ENCODE measurements around the gene ECT2.
"Not testable (repeated sequence)": the region's sequence is repeated elsewhere in the genome, so short reads cannot be mapped to it uniquely, and the experiment has no call there.

The ECT2 gene

DNA sequence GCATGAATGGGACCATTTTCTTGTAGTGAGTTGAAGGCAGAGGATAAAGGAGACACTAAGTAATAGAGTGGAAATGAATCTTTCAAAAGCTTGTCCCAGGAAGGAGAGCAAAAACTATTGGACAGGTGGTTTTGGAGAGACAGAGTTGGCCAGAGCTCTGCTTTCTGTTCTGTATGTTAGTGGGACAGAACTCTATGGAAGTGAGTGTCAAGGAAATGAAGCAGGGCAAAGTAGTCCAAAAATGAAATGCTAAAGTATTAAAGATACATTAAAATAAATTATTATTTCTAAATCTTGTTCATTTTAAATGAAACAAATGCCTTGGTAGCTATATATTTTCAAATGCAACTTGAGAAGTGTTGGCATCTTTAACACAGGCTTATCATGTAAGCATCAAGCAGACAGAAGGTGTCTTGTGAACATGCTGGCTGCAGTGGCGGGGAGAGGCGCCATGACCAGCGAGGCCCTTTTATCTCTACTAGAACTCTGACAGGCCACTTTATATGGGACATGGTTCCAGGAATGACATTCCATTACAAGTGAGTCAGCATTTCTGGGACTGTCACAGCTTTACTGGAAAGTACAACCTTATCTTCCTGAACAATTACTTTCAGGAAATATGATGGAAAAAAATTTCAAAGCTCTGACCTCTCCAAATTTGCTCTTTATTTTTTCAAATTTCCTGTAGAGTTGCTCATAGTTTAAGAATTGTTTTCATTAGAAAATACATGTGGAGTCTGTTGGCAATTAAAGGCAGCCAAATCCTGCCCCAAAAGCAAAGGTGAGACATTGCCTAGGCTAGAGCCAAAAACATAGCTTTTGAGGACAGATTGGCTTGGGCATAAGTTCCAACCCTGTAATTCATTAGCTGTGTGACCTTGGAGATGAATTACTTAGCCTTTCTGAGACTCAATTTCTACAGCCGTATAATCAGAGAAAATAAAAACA lies 106.5 kb downstream of the ECT2 start:
- no peak for DNase-seq (ENCODE audit: low read depth)

DNA sequence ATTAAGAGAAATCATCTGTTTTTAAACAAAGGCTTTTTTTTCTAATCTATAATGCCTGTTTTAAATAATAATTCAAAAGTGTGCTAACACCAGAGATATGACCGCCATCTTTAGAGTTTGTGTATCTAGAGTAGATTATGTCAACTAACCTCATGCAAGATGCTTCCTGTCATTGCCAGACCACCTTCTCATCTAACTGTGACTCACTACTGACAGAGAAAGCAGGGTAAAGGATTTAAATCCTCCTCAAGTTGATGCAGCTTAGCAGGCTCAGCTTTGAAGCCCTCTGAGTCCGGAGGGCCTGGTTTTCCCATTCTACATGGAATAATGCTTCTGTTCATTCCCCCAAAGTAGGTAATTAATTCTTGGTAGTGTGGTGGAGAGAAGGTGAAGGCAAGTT lies 108.5 kb downstream of the ECT2 start:
- no peak for DNase-seq (ENCODE audit: low read depth)

- DNase-seq (ENCODE audit: low read depth): not testable (repeated sequence)
Measured at GRCh38 chr3:172866726-172867350, 116.3 kb downstream of the ECT2 start.

DNA sequence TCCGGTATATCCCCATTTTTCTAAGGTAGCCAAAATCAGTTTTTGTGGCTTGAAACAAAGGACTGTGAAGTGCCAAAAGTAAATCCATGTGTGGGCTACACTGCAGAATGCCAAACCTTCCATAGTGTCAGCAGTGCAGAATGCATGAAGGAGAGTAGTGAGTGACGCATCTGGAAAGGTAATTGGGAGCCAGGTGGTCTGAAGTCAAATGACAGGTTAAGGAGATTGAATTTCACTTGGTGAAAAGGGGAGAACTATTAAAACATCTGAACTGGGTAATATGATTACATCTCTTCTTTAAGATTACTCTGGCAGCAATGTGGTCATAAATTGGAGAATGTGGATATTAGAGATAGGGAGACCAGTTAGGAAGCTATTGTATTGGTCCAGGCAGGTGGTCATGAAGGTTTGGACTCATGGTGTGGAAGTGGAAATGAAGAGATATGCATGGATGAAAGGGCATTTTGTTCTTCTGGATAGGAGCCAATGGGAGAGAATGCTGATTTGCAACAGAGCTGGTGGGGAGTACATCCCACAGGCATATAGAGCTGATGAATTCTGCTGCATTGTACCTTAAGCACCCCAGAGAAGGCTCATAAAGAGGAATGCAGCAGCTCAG lies 118.2 kb downstream of the ECT2 start:
- DNase-seq (ENCODE audit: low read depth): no peak

DNA sequence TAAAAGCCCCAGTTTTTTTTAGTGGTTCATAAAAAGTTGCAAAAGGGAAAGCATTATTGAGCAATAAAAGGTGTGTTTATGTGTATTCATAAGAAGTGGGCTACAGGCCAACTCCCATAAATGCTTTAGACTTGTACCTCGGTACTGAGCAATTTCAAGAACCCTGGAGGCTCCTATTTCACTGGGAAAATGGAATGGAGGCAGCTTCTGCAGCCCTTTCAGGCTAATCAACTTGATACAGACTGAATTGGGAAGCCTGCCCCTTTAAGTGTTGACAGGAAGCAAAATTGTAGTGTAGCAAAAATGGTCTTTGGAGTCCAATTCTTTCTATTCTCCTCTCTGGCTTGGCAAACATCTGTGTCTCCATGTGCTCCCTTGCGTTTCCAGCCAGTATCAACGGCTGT lies 118.8 kb downstream of the ECT2 start:
- DNase-seq (ENCODE audit: low read depth): no peak

DNA sequence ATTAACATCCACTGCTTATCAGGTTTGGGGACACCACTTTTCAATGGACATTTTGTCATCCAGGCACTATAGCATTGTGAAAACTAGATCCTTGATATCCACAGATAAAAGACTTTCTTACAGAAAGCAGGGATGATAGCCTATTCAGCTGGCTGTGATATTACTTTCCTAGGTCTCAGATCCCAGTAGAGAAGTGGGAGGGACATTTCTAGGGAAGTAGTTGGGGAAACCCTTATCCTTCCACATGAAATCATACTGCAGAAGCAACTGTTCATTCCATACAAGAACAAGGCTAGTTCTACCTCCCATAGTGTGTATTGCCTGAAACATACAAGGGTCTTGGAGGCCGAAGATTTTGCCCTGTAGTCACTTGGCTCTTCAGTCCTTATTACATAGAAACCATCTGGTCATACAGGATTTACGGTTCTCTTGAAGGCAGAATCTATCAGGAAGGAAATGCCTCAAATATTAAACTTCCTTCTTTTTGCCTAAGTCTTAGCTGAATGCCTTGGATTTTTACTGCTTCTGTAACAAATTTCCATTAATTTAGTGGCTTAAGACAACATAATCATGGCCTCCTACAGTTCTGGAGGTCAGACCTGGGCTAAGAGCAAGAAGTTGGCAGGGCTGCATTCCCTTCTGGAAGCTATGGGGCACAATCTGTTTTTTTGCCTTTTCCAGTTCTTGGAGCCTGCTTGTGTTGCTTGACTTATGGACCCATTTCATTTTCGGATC lies 119.4 kb downstream of the ECT2 start:
- DNase-seq (ENCODE audit: low read depth): no peak
